ENCODE results near the gene AGBL4.

GRCh38 chr1:48493041-48493440 is 1530.7 kb downstream of the AGBL4 start:
- TF ChIP-seq CTCF (IDR thresholded peaks at IDR 0.05 in 4 of 5, conservative IDR thresholded peaks at IDR 0.05 in 1 of 5) (no peak), POLR2A (IDR thresholded peaks at IDR 0.05) (no peak)
